GM21723 (cell line): ENCODE results near the gene NEMP1.
"Not testable (repeated sequence)": the region's sequence is repeated elsewhere in the genome, so short reads cannot be mapped to it uniquely, and the experiment has no call there.

Experiments
- ATAC-seq: cut with Tn5 transposase; IDR thresholded peaks from one replicate; pipeline ENCODE4 v1.9.1; 2021; ENCODE audit warnings: mild to moderate bottlenecking, moderate library complexity; ENCODE audit not compliant: unreplicated experiment

Gene NEMP1

GRCh38 chr12:57092876-57093414, 14.4 kb upstream of the NEMP1 start:
- ATAC-seq = no peak

GRCh38 chr12:57092529-57092862, 13.9 kb upstream of the NEMP1 start:
- no peak for ATAC-seq

DNA sequence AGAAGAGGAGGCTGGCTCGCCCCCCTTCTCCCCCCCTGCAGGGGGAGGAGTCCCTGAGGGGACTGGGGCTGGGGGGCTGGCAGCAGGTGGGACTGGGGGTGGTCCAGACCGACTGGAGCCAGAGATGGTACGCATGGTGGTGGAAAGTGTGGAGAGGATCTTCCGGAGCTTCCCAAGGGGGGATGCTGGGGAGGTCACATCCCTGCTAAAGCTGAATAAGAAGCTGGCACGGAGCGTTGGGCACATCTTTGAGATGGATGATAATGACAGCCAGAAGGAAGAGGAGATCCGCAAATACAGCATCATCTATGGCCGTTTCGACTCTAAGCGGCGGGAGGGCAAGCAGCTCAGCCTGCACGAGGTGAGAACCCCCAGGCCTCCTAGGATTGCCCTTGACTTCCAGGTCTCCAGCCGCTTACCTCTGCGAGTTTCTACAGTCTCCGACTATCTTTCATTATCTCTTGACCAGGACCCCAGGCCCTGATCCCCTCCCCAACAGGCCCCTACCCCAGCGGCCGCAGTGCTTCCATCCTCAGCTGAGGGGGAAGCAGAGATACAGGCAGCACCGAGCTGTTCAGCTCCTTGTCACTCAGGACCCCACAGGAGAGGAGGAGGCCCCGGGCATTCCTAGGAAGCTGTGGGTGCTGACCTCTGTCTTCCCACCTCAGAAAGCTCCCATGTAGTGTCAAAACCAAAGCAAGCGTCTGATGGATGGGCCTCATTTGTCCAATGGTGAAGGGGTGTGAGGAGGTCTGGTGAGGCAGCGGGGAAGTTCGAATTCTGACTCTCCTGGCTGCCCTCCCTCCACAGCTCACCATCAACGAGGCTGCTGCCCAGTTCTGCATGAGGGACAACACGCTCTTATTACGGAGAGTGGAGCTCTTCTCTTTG, 13.3 kb upstream of the NEMP1 start:
- ATAC-seq = no peak

DNA sequence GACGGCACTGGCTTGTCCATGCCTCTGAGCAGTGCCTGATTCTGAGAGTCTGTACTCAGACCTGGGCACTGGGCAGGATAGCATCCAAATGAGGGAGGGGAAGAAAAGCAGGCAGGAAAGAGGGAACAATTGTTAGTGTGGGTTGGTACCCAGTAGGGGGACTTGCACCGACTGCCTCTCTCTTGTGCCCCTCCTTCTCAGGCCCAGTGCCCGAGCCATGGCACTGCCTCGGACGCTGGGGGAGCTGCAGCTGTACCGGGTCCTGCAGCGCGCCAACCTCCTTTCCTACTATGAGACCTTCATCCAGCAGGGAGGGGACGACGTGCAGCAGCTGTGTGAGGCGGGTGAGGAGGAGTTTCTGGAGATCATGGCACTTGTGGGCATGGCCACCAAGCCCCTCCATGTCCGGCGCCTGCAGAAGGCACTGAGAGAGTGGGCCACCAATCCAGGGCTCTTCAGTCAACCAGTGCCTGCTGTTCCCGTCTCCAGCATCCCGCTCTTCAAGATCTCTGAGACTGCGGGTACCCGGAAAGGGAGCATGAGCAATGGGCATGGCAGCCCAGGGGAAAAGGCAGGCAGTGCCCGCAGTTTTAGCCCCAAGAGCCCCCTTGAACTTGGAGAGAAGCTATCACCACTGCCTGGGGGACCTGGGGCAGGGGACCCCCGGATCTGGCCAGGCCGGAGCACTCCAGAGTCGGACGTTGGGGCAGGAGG, 12.5 kb upstream of the NEMP1 start:
- no peak for ATAC-seq

DNA sequence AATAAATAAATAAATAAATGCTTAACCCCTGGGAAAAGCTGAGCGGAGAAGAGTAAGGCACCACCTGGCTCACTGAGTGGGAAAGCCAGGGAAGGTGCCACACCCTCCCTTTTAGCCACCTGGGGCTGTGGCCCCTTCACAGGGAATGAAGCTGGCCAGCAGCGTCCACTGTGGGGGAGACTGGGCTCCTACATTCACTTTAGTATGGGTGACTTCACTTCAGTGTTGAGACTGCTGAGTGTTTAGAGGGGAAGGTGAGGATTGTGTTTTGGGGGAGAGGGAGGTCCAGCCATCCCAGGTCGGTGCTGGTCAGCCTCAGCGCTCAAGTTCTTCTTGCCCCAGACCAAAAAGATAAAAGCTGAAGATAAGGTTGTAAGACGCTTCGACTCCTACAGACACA, 11.9 kb upstream of the NEMP1 start:
- ATAC-seq = no peak

GRCh38 chr12:57089271-57090245, 11.0 kb upstream of the NEMP1 start:
- no peak for ATAC-seq

DNA sequence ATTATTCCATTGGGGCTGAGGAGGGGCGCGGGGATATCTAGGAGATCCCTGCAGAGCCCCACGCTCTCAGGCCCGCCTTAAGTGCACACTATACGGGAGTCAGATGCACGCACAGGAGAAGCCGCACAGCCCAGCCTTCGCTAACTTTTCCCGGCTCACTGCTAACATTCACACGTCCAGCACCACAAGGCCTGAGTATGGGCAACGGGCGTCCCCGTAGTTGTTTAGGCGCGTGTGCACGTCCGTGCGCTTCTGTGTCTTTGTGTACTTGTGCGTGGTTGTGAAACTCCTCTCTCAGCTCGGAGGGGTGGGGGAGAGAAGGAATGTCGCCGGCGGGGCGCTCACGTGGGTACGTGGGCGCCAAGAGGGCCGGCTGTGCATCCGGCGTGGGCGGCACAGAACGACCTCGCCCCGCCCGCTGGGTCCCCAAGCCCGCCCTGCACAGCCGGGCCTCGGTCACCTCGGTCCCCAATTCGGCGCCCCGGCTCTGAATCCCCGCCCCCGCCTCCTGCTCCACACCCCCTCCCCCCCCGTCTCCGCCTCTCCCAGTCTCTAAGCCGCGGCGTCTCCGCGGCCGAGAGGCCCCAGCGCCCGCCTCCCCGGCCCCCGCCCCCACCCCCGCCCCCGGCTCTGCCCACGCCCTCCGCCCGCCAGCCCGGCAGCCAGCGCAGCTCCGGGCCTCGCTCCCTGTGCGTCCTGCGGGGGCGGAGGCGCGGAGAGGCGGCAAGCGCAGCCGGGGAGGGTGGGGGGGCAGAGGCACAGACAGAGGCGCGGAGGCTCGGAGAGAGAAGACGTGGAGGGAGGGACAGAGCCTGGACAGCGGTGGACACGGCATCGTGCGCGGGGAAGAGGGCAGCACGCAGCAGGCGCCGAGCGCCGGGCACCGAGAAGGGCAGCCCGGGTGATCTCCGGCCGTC, 10.0 kb upstream of the NEMP1 start, which contains the start of gene NAB2:
Gene NAB2 (plus strand): TSS at position 761 of the 917 bp plus-strand sequence. CDS start 158 bp downstream, outside the sequence.
- peak; percentile 56 for ATAC-seq

DNA sequence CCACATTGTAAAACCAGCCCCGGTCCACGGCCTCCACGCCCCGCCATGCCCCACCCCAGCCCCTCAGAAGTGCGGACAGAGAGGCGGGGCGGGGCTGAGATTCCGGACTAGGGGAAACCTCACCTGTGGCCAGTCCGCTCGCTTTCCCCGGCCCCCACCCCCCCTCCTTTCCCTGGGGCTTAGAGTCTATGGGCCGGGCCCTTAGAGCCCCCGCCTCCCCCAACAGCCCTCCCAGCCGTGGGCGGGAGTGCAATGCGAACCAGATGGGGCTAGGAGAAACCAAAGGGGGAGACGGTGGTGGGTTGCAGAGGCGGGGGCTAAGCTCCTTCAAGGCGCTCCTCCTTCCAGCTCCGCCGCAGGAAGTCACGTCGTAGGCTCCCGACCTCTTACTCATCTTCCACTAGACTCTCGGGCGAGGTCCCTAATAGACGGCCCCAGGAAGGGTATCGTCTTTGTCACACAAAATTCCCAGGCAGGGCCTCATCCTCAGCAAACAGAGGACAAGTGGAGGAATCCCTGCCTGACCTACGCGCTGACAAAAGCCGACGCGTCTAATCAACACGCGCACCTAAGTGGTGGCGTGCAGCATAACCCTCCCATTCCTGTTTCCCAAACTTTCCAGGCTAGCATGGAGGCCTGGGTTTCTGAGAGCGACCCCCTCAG, 9.2 kb upstream of the NEMP1 start:
- ATAC-seq = peak; percentile 41

DNA sequence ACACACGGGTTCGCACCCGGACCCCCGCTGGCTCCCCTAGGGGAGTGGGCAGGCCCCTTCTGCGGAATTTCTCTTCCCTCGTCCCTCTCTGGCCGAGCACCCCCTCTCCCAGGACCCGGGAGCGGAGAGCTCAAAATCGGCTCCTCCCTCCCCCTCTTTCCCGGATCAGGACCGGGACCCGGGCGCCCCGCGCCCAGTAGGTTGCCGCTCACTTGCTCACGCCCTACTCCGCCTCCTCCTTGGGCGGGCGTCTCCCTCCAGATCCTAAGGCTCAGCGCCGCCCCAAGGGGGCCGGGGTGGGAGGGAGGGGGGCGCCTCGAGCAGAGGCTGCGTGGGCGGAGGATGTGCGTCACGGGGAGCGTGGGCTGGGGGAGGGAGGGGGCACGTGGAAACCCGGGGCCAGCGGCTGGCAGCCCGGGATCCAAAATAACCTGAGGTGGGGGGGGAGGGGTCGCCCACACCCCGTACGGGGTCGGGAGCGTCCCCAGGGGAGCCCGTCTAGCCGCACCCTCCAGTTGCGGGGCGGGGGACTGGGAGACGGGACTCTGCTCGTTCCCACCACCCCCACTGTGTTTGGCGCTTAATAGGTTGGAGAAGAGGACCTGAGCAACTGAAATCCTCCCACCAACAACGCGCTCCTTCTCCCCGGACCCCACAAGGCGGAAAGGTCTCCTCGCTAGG, 8.6 kb upstream of the NEMP1 start:
- peak; percentile 35 for ATAC-seq

DNA sequence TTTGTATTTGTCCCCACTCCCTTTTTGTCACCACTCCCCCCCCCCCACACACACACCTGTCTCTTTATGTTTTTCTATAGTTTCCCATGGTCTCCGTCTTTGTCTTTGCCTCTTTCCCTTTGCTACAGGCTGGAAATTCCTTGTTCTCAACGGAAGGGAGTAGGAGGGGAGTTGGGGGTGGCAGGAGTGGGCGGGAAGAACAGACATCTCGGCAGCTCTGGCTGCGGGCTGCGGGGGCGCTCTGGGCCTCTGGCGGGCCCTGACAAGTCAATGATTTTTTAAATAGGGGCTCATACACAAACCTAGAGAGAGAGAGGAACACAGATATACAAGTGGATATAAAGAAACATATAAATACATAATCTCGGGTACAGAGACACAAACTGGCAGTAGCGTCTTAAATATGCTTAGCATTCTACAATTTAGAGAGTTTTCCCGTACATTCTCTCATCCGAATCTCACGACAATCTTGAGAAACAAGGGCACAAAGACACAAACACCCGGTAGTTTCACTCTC, 8.0 kb upstream of the NEMP1 start:
- no peak for ATAC-seq

GRCh38 chr12:57085999-57086492, 7.5 kb upstream of the NEMP1 start:
- ATAC-seq = no peak

DNA sequence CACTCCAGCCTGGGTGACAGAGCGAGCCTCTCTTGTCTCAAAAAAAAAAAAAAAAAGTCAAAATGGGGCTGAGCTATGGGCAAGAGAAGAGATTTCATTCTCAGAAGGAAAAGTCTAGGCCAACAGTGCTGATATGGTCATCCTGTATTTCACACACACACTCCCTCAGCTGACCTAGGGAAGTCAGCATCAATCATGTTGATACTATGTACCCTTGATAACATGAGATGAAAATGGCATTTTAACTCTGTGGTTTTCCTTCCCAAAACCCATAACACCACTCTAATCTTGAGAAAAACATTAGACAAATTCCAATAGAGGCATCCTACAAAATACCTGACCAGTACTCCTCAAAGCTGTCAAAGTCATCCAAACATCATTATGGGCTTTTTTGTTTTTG, 2.3 kb upstream of the NEMP1 start:
- ATAC-seq = no peak

DNA sequence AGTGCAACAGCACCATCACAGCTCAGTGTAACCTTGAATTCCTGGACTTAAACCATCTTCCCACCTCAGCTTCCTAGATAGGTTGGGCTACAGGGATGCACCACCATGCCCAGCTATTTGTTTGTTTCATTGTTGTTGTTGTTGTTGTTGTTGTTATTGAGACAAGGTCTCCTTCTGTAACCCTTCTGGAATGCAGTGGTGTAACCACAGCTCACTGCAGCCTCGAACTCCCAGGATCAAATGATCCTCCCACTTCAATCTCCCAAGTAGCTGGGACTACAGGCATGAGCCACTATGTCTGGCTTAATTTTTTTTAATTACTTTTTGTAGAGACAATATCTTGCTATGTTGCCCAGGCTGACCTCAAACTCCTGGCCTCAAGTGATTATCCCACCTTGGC, 1.2 kb upstream of the NEMP1 start:
- ATAC-seq = no peak

- ATAC-seq = not testable (repeated sequence)
Measured at GRCh38 chr12:57073566-57074450, 4.8 kb downstream of the NEMP1 start.

GRCh38 chr12:57072661-57073060, 5.9 kb downstream of the NEMP1 start:
- no peak for ATAC-seq

DNA sequence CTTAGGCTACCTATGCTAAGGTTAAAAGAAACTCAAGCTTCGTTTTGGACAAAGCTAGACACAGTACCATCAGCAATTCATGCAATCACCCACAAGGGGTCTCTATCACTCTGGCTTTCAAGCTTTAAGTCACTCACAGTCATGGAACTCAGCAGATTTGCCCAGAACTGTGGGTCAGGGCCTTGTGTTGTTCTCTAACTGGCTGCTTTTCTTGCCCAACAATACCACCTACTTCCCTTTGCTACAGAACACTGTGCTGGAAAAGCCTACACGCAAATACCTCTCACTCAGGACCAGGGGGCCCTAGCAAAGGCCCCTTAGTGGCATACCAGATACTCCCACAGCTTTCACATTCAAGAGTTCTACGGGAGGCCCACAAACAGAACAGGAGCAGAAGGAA, 9.1 kb downstream of the NEMP1 start:
- peak; percentile 82 for ATAC-seq

GRCh38 chr12:57066245-57066644, 12.3 kb downstream of the NEMP1 start:
- ATAC-seq = no peak
